Measurements from ENCODE around the gene ZBTB1.
"Not testable (repeated sequence)": the region's sequence is repeated elsewhere in the genome, so short reads cannot be mapped to it uniquely, and the experiment has no call there.

GRCh38 chr14:64558216-64558615 is 53.6 kb downstream of the ZBTB1 start:
- not testable (repeated sequence) for TF ChIP-seq POLR2A, CTCF, POLR2AphosphoS5 (IDR thresholded peaks at IDR 0.05)

Data from breast epithelium (tissue), 3 donors.